C4-2B (cell line): ENCODE measurements around the gene HOXA5.

ENCODE experiments used
- CTCF ChIP-seq: fragments of 450-650 bp; conservative IDR thresholded peaks from 2 replicates; pipeline ENCODE4 v1.5.1; 2017; ENCODE audit warnings: mild to moderate bottlenecking
- ZFX ChIP-seq: fragments of 450-650 bp; IDR thresholded peaks from 2 replicates; pipeline ENCODE4 v1.6.1; 2017

- no peak for TF ChIP-seq CTCF
- no peak for TF ChIP-seq ZFX
Measured at GRCh38 chr7:27096768-27097514, 46.5 kb downstream of the HOXA5 start.
